GM12878 (cell line): Measurements from ENCODE around the gene KLF6. TPM values are rescaled to one million over a fixed set of nuclear protein-coding genes. Genes with fewer than 3 reads are reported as not detected.

Experiments
- BHLHE40 ChIP-seq, 2 experiments: fragments of 450-650 bp in 1 of 2; IDR thresholded peaks; 2 replicates each; pipeline ENCODE4 v1.6.1; 2011 to 2017; ENCODE audit warnings: low read depth in 2 of 2, borderline replicate concordance in 1 of 2, improper control_type of control experiment in 1 of 2, low read length in 1 of 2, mild to moderate bottlenecking in 1 of 2
- DPF2 ChIP-seq: fragments of 450-650 bp; IDR thresholded peaks from 2 replicates; pipeline ENCODE4 v1.6.1; 2017; ENCODE audit warnings: mild to moderate bottlenecking
- EP300 ChIP-seq, 2 experiments: fragments of 150-350 bp in 1 of 2; IDR thresholded peaks; 2 replicates each; pipeline ENCODE4 v1.6.1; 2011 to 2012; ENCODE audit warnings: low read depth in 2 of 2, low read length in 2 of 2, borderline replicate concordance in 1 of 2, improper control_type of control experiment in 1 of 2, inconsistent platforms in 1 of 2; ENCODE audit not compliant: control insufficient read depth in 1 of 2
- MTA3 ChIP-seq: IDR thresholded peaks from 2 replicates; pipeline ENCODE4 v1.6.1; 2012; ENCODE audit warnings: low read length, inconsistent platforms, borderline replicate concordance
- NRF1 ChIP-seq: conservative IDR thresholded peaks from 2 replicates; pipeline ENCODE4 v1.6.1; 2011; ENCODE audit warnings: mild to moderate bottlenecking, low read depth, low read length, improper control_type of control experiment
- PAX8 ChIP-seq: fragments of 450-650 bp; IDR thresholded peaks from 2 replicates; pipeline ENCODE4 v1.6.1; 2017; ENCODE audit warnings: mild to moderate bottlenecking, moderate library complexity
- POLR2AphosphoS5 ChIP-seq: IDR thresholded peaks from 2 replicates; pipeline ENCODE4 v1.6.1; 2011; ENCODE audit warnings: mild to moderate bottlenecking, low read length, inconsistent platforms
- RAD21 ChIP-seq: IDR thresholded peaks from 2 replicates; pipeline ENCODE4 v1.6.1; 2011; ENCODE audit warnings: mild to moderate bottlenecking, low read depth, low read length, moderate library complexity; ENCODE audit not compliant: insufficient read depth
- RFX5 ChIP-seq: IDR thresholded peaks from 2 replicates; pipeline ENCODE4 v1.6.1; 2011; ENCODE audit warnings: low read depth, low read length, improper control_type of control experiment
- RUNX3 ChIP-seq: IDR thresholded peaks from 2 replicates; pipeline ENCODE4 v1.6.1; 2012; ENCODE audit warnings: low read length, inconsistent platforms
- SIN3A ChIP-seq: IDR thresholded peaks from 2 replicates; pipeline ENCODE4 v1.6.1; 2012; ENCODE audit warnings: low read depth, low read length, improper control_type of control experiment
- TARDBP ChIP-seq: IDR thresholded peaks from 2 replicates; pipeline ENCODE4 v1.6.1; 2016; ENCODE audit warnings: borderline replicate concordance
- WRNIP1 ChIP-seq: IDR thresholded peaks from 2 replicates; pipeline ENCODE4 v1.6.1; 2011; ENCODE audit warnings: low read depth, low read length, improper control_type of control experiment, borderline replicate concordance
- ZNF274 ChIP-seq: IDR thresholded peaks from one replicate; pipeline ENCODE4 v1.8.0; 2011; ENCODE audit not compliant: insufficient read length, insufficient read depth
- polyA plus RNA-seq, 11 experiments: library from polyadenylated mRNA; depleted of rRNA in 4 of 11; unstranded in 6 of 11; stranded (reverse) in 5 of 11; fragments of >200 nt; fragmentation: Nextera tagmentation in 4 of 11; fragmentation: Illumina TruSeq in 1 of 11; extraction: Ambion mirVana in 4 of 11; extraction: Trizol in 1 of 11; gene quantifications; 1 replicate in 1 of 11; 2 replicates in 10 of 11; pipeline versions ENCODE4 v1.2.1 to v1.2.3, GENCODE V29; 2011 to 2016; ENCODE audit warnings: inconsistent platforms in 2 of 11, missing spikeins in 2 of 11, low read depth in 1 of 11
- total RNA-seq, 4 experiments: library from RNA; depleted of rRNA in 3 of 4; stranded (reverse); fragments of >200 nt in 3 of 4; fragmentation: Illumina TruSeq in 1 of 4; extraction: Trizol in 1 of 4; gene quantifications; 2 replicates each; pipeline versions ENCODE4 v1.2.1 to v1.2.3, GENCODE V29; 2013 to 2021
- TF ChIP-seq, protein P1 (sequence below): IDR thresholded peaks from 2 replicates; pipeline ENCODE4 v1.6.1; 2012; ENCODE audit warnings: improper control_type of control experiment, low read depth, low read length; ENCODE audit not compliant: insufficient replicate concordance
- TF ChIP-seq, protein P2 (sequence below): fragments of 450-650 bp; IDR thresholded peaks from 2 replicates; pipeline ENCODE4 v1.6.1; 2017; ENCODE audit warnings: mild to moderate bottlenecking, moderate library complexity
- TF ChIP-seq, protein P3 (sequence below): fragments of 450-650 bp; IDR thresholded peaks from 2 replicates; pipeline ENCODE4 v1.6.1; 2014; ENCODE audit warnings: mild to moderate bottlenecking
- TF ChIP-seq, protein P4 (sequence below): fragments of 450-650 bp; IDR thresholded peaks from 2 replicates; pipeline ENCODE4 v1.6.1; 2018; ENCODE audit warnings: borderline replicate concordance, mild to moderate bottlenecking; ENCODE audit not compliant: partially characterized antibody

The KLF6 gene
- total and polyA plus RNA-seq, 10 of the 15 experiments (the other 5 are each of a cell fraction or from before 2014, with no cell fraction given), result 7.4 to 54.1 (median 23.5) TPM

DNA sequence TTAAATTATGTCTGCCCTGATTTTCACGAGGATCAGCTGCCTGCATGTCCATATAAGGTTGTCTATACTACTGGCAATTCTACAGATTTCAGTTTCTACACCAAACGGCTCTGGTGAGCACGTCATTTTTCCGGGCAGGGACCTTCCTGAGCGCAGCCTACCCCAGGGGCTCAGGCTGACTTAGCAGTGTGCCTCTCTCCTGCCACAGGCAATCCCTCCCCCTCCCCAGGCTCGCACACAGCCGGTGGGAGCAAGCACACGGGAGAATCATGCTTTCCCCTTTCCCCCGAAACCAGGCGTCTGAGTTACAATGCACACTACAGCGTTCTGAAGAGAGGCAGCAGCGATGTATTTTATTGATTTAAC lies 1.7 kb downstream of the KLF6 start (continued):
- peak; percentile 89 for TF ChIP-seq SIN3A
- TF ChIP-seq BHLHE40 (IDR thresholded peaks at IDR 0.05; ENCODE audit: borderline replicate concordance in 1 of 2, low read depth in 2 of 2, low read length in 1 of 2), result peak in 1 of 2 experiments; percentile 53; a peak in 1 of 4 replicates
- peak; percentile 91 for TF ChIP-seq POLR2AphosphoS5
- no peak for TF ChIP-seq NRF1
- TF ChIP-seq, protein P1, sequence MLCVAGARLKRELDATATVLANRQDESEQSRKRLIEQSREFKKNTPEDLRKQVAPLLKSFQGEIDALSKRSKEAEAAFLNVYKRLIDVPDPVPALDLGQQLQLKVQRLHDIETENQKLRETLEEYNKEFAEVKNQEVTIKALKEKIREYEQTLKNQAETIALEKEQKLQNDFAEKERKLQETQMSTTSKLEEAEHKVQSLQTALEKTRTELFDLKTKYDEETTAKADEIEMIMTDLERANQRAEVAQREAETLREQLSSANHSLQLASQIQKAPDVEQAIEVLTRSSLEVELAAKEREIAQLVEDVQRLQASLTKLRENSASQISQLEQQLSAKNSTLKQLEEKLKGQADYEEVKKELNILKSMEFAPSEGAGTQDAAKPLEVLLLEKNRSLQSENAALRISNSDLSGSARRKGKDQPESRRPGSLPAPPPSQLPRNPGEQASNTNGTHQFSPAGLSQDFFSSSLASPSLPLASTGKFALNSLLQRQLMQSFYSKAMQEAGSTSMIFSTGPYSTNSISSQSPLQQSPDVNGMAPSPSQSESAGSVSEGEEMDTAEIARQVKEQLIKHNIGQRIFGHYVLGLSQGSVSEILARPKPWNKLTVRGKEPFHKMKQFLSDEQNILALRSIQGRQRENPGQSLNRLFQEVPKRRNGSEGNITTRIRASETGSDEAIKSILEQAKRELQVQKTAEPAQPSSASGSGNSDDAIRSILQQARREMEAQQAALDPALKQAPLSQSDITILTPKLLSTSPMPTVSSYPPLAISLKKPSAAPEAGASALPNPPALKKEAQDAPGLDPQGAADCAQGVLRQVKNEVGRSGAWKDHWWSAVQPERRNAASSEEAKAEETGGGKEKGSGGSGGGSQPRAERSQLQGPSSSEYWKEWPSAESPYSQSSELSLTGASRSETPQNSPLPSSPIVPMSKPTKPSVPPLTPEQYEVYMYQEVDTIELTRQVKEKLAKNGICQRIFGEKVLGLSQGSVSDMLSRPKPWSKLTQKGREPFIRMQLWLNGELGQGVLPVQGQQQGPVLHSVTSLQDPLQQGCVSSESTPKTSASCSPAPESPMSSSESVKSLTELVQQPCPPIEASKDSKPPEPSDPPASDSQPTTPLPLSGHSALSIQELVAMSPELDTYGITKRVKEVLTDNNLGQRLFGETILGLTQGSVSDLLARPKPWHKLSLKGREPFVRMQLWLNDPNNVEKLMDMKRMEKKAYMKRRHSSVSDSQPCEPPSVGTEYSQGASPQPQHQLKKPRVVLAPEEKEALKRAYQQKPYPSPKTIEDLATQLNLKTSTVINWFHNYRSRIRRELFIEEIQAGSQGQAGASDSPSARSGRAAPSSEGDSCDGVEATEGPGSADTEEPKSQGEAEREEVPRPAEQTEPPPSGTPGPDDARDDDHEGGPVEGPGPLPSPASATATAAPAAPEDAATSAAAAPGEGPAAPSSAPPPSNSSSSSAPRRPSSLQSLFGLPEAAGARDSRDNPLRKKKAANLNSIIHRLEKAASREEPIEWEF, result no peak
- no peak for TF ChIP-seq RFX5
- peak; percentile 50; the same call in 1 of the 2 replicates for TF ChIP-seq MTA3
- no peak for TF ChIP-seq PAX8
- TF ChIP-seq, protein P2, sequence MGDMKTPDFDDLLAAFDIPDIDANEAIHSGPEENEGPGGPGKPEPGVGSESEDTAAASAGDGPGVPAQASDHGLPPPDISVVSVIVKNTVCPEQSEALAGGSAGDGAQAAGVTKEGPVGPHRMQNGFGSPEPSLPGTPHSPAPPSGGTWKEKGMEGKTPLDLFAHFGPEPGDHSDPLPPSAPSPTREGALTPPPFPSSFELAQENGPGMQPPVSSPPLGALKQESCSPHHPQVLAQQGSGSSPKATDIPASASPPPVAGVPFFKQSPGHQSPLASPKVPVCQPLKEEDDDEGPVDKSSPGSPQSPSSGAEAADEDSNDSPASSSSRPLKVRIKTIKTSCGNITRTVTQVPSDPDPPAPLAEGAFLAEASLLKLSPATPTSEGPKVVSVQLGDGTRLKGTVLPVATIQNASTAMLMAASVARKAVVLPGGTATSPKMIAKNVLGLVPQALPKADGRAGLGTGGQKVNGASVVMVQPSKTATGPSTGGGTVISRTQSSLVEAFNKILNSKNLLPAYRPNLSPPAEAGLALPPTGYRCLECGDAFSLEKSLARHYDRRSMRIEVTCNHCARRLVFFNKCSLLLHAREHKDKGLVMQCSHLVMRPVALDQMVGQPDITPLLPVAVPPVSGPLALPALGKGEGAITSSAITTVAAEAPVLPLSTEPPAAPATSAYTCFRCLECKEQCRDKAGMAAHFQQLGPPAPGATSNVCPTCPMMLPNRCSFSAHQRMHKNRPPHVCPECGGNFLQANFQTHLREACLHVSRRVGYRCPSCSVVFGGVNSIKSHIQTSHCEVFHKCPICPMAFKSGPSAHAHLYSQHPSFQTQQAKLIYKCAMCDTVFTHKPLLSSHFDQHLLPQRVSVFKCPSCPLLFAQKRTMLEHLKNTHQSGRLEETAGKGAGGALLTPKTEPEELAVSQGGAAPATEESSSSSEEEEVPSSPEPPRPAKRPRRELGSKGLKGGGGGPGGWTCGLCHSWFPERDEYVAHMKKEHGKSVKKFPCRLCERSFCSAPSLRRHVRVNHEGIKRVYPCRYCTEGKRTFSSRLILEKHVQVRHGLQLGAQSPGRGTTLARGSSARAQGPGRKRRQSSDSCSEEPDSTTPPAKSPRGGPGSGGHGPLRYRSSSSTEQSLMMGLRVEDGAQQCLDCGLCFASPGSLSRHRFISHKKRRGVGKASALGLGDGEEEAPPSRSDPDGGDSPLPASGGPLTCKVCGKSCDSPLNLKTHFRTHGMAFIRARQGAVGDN, result no peak
- no peak for TF ChIP-seq DPF2
- TF ChIP-seq, protein P3, sequence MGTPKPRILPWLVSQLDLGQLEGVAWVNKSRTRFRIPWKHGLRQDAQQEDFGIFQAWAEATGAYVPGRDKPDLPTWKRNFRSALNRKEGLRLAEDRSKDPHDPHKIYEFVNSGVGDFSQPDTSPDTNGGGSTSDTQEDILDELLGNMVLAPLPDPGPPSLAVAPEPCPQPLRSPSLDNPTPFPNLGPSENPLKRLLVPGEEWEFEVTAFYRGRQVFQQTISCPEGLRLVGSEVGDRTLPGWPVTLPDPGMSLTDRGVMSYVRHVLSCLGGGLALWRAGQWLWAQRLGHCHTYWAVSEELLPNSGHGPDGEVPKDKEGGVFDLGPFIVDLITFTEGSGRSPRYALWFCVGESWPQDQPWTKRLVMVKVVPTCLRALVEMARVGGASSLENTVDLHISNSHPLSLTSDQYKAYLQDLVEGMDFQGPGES, result no peak
- 0 out of 2 replicates have a peak, but pooled peaks have one; percentile 49 for TF ChIP-seq TARDBP
- no peak for TF ChIP-seq ZNF274
- peak; percentile 12; the same call in 1 of the 2 replicates for TF ChIP-seq RAD21
- TF ChIP-seq RUNX3, result peak; percentile 16; the same call in 1 of the 2 replicates
- 0 out of 4 replicates have a peak, but pooled peaks of 1 of the 2 experiments have one; percentile 8 for TF ChIP-seq EP300 (IDR thresholded peaks at IDR 0.05; ENCODE audit: borderline replicate concordance in 1 of 2, control insufficient read depth in 1 of 2, low read depth in 2 of 2, low read length in 2 of 2)
- TF ChIP-seq WRNIP1, result no peak
- TF ChIP-seq, protein P4, sequence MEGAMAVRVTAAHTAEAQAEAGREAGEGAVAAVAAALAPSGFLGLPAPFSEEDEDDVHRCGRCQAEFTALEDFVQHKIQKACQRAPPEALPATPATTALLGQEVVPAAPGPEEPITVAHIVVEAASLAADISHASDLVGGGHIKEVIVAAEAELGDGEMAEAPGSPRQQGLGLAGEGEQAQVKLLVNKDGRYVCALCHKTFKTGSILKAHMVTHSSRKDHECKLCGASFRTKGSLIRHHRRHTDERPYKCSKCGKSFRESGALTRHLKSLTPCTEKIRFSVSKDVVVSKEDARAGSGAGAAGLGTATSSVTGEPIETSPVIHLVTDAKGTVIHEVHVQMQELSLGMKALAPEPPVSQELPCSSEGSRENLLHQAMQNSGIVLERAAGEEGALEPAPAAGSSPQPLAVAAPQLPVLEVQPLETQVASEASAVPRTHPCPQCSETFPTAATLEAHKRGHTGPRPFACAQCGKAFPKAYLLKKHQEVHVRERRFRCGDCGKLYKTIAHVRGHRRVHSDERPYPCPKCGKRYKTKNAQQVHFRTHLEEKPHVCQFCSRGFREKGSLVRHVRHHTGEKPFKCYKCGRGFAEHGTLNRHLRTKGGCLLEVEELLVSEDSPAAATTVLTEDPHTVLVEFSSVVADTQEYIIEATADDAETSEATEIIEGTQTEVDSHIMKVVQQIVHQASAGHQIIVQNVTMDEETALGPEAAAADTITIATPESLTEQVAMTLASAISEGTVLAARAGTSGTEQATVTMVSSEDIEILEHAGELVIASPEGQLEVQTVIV, result no peak
